ENCODE results near the gene MAFG. TPM values are rescaled to one million over a fixed set of nuclear protein-coding genes. Genes with fewer than 3 reads are reported as not detected.

MAFG gene
- total RNA-seq, 1 experiment from 2014 or later, result 31.4 TPM

DNA sequence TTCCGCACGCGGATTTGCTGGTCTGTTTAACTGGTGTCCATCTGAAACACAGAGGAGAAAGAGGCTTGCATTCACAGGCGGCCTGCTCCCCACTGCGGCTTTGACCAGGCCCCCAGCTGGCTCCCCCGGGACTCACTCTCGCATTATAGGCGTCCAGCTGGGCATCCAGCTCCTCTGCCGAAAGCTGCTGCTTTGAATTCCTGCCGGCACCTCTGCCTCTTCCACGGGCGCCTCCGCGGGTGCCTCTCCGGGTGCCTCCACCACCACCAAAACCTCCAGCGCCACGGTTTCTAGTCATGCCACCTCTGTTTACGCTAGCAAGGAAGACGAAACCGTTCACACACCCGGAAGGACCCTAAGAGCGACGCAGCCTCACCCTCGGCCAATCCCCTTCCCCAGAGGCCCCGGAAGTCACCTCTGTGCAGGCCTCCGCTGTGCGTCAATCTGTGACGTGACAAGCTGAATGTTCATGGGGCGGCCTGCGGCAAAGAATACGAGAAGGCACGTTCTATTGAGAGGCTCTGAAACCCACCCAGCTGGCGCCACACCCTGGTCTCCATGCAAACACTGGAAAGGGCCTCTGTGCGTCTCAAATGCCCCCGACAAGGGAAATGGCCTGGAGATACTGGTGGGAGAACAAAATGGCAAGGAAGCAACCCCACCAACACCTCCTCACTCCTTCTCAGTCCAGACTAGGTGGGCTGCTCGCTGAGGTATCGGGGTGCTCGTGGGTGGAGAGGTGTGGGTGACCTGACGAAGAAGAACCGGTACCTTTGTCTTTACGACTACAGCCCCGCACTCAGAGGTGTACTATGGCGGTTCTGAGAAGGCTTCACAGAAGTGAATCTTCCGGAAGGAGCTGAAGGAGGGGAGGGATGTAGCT lies 39.2 kb downstream of the MAFG start:
- Histone ChIP-seq H3K9ac (ENCODE audit: extremely low read depth, insufficient read length, low read length) (no peak overlapping the region), H3K79me1 (ENCODE audit: insufficient read depth, low read depth, low read length, poor library complexity, severe bottlenecking) (peaks cover 24% of the 10 kb centered on the region), H2BK15ac (ENCODE audit: low read depth, low read length) (no peak overlapping the region), H4K8ac (replicated peaks; ENCODE audit: insufficient read length, low read depth, low read length) (no peak overlapping the region), H2BK12ac (ENCODE audit: insufficient read length, low read depth, low read length) (no peak overlapping the region), H3K27ac (ENCODE audit: insufficient read length, low read depth, low read length) (no peak overlapping the region), H2BK120ac (ENCODE audit: low read depth, low read length, poor library complexity, severe bottlenecking) (no peak overlapping the region), H4K20me1 (ENCODE audit: control insufficient read depth, insufficient read depth, insufficient read length) (no peaks in the 10 kb centered on the region), H3K4ac (ENCODE audit: low read depth, low read length) (no peak overlapping the region), H3K56ac (ENCODE audit: insufficient read length, low read depth, low read length) (no peak overlapping the region), H3K23ac (ENCODE audit: insufficient read length, low read depth, low read length) (no peak overlapping the region), H3K4me1 (ENCODE audit: insufficient read depth, low read length) (no peaks in the 10 kb centered on the region), H4K91ac (ENCODE audit: insufficient read length, low read depth, low read length) (no peak overlapping the region), H3K79me2 (ENCODE audit: insufficient read depth, low read length) (peaks cover 17% of the 10 kb centered on the region; the same call in 1 of the 2 replicates), H3T11ph (ENCODE audit: low read length) (no peak overlapping the region), H3K27me3 (ENCODE audit: insufficient read depth, low read length) (no peaks in the 10 kb centered on the region), H4K5ac (ENCODE audit: insufficient read length, low read depth, low read length) (no peak overlapping the region), H2AFZ (ENCODE audit: low read length) (no peak overlapping the region), H2BK5ac (ENCODE audit: insufficient read length, low read length) (no peak overlapping the region), H3K9me3 (ENCODE audit: control insufficient read depth, low read depth, low read length) (no peaks in the 10 kb centered on the region), H3K14ac (ENCODE audit: insufficient read depth, low read length) (no peak overlapping the region), H2BK20ac (ENCODE audit: low read depth, low read length, poor library complexity, severe bottlenecking) (no peak overlapping the region), H3K18ac (ENCODE audit: insufficient read length, low read depth, low read length) (no peak overlapping the region), H2AK5ac (ENCODE audit: insufficient read length, low read length) (no peak overlapping the region), H3K4me2 (ENCODE audit: insufficient read depth, insufficient read length, low read length) (no peak overlapping the region), H3K23me2 (ENCODE audit: insufficient read length, low read depth, low read length, poor library complexity, severe bottlenecking) (peaks cover 7% of the 10 kb centered on the region)
- H3K9me3 Mint-ChIP-seq, result no peaks in the 10 kb centered on the region
- no CpG with 5 or more reads among the region's 44 CpGs for WGBS (ENCODE audit: extremely low coverage, insufficient read length, low lambda C conversion rate)
- H3K4me3 Mint-ChIP-seq, result peak overlapping the region; percentile 89 to 92; a peak in 4 of 5 replicates
- TF ChIP-seq, protein P1, sequence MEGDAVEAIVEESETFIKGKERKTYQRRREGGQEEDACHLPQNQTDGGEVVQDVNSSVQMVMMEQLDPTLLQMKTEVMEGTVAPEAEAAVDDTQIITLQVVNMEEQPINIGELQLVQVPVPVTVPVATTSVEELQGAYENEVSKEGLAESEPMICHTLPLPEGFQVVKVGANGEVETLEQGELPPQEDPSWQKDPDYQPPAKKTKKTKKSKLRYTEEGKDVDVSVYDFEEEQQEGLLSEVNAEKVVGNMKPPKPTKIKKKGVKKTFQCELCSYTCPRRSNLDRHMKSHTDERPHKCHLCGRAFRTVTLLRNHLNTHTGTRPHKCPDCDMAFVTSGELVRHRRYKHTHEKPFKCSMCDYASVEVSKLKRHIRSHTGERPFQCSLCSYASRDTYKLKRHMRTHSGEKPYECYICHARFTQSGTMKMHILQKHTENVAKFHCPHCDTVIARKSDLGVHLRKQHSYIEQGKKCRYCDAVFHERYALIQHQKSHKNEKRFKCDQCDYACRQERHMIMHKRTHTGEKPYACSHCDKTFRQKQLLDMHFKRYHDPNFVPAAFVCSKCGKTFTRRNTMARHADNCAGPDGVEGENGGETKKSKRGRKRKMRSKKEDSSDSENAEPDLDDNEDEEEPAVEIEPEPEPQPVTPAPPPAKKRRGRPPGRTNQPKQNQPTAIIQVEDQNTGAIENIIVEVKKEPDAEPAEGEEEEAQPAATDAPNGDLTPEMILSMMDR (conservative IDR thresholded peaks at IDR 0.05), result no peak
- peak; percentile 30 for DNase-seq
- H3K36me3 Mint-ChIP-seq (ENCODE audit: insufficient read depth in 1 of 3, low read depth in 3 of 3), result peaks cover 49 to 74% (median 64%) of the 10 kb centered on the region in 3 experiments
- 0 out of 2 replicates have a peak, but pooled peaks cover 1% of the 10 kb centered on the region for H3K27me3 Mint-ChIP-seq (ENCODE audit: low read depth)
- peak overlapping the region in 1 of 3 experiments; percentile 45; a peak in 2 of 7 replicates for H3K27ac Mint-ChIP-seq
- H3K4me1 Mint-ChIP-seq, result peaks cover 3 to 16% of the 10 kb centered on the region in 2 experiments; a peak in 3 of 4 replicates

All from H9 (cell line).